HG03571 (cell line): Measurements from ENCODE around the gene ABR.

Experiments
- ATAC-seq: cut with Tn5 transposase; IDR thresholded peaks from one replicate; pipeline ENCODE4 v1.9.1; 2021; ENCODE audit not compliant: unreplicated experiment

Gene ABR

GRCh38 chr17:1036171-1036844 is 143.5 kb downstream of the ABR start:
- no peak for ATAC-seq

- no peak for ATAC-seq
Observed at GRCh38 chr17:1035546-1036170, 144.1 kb downstream of the ABR start.

GRCh38 chr17:1034652-1035210 is 145.1 kb downstream of the ABR start:
- no peak for ATAC-seq

- ATAC-seq: no peak
Observed at GRCh38 chr17:1033503-1033902, 146.3 kb downstream of the ABR start.

GRCh38 chr17:1032391-1032790 is 147.4 kb downstream of the ABR start:
- ATAC-seq: no peak

GRCh38 chr17:1031711-1032110 is 148.1 kb downstream of the ABR start:
- ATAC-seq: no peak

GRCh38 chr17:1030684-1031532 is 148.9 kb downstream of the ABR start:
- no peak for ATAC-seq

GRCh38 chr17:1029922-1030644 is 149.7 kb downstream of the ABR start:
- ATAC-seq: no peak

- ATAC-seq: no peak
Observed at GRCh38 chr17:1029196-1029921, 150.4 kb downstream of the ABR start.

GRCh38 chr17:1027044-1027443 is 152.7 kb downstream of the ABR start:
- ATAC-seq: no peak

GRCh38 chr17:1026599-1026975 is 153.2 kb downstream of the ABR start:
- no peak for ATAC-seq

GRCh38 chr17:1025733-1026598 is 153.8 kb downstream of the ABR start:
- ATAC-seq: no peak

GRCh38 chr17:1024076-1024475 is 155.7 kb downstream of the ABR start:
- no peak for ATAC-seq

- no peak for ATAC-seq
Observed at GRCh38 chr17:1022278-1023024, 157.3 kb downstream of the ABR start.

- ATAC-seq: no peak
Observed at GRCh38 chr17:1021147-1021546, 158.6 kb downstream of the ABR start.

GRCh38 chr17:1019451-1019850 is 160.3 kb downstream of the ABR start:
- no peak for ATAC-seq

- ATAC-seq: no peak
Observed at GRCh38 chr17:1018547-1018946, 161.2 kb downstream of the ABR start.

GRCh38 chr17:1013729-1014090 is 166.1 kb downstream of the ABR start:
- no peak for ATAC-seq
